ENCODE results near the gene C1orf216. TPM values are rescaled to one million over a fixed set of nuclear protein-coding genes. Genes with fewer than 3 reads are reported as not detected.

The C1orf216 gene
- total RNA-seq (2014; rRNA removed; shearing (Covaris generic); ENCODE audit: low replicate concordance), result 3.9 and 9.8 TPM in 2 replicates

- H3K9me2 ChIP-seq (replicated peaks; ENCODE audit: insufficient read depth, low read length), result no peaks in the 10 kb centered on the region
- DNase-seq, result peak; percentile 70
- no peaks in the 10 kb centered on the region for H3K27me3 ChIP-seq (ENCODE audit: low read length)
- H3K9me3 ChIP-seq (ENCODE audit: low read length), result no peaks in the 10 kb centered on the region
- H3K4me1 ChIP-seq (ENCODE audit: low read length), result peaks cover 27% of the 10 kb centered on the region
- peaks cover 8% of the 10 kb centered on the region; the same call in 1 of the 2 replicates for H3K36me3 ChIP-seq (ENCODE audit: insufficient read depth, low read length)
- peak within 1 kb of the TSS; percentile 95; the same call in 1 of the 2 replicates for H2AFZ ChIP-seq (ENCODE audit: low read length)
- peak within 1 kb of the TSS; percentile 77 for H3K4me2 ChIP-seq (ENCODE audit: low read depth, low read length, poor library complexity, severe bottlenecking)
- H4K20me1 ChIP-seq (ENCODE audit: insufficient read depth, low read depth, low read length), result no peaks in the 10 kb centered on the region
- H3K4me3 ChIP-seq (ENCODE audit: low read length), result peak within 1 kb of the TSS; percentile 75
- H3K27ac ChIP-seq (ENCODE audit: low read length), result peak within 1 kb of the TSS; percentile 21; the same call in 1 of the 2 replicates
- H3K9ac ChIP-seq (ENCODE audit: low read length), result peak within 1 kb of the TSS; percentile 77
- peaks cover 12% of the 10 kb centered on the region; the same call in 1 of the 2 replicates for H3K79me2 ChIP-seq (ENCODE audit: low read length)
Observed at GRCh38 chr1:35718492-35719336, at the start of gene C1orf216. Gene C1orf216 (minus strand): TSS chr1:35718884. CDS start chr1:35716321, 2,563 bp downstream.

DNA sequence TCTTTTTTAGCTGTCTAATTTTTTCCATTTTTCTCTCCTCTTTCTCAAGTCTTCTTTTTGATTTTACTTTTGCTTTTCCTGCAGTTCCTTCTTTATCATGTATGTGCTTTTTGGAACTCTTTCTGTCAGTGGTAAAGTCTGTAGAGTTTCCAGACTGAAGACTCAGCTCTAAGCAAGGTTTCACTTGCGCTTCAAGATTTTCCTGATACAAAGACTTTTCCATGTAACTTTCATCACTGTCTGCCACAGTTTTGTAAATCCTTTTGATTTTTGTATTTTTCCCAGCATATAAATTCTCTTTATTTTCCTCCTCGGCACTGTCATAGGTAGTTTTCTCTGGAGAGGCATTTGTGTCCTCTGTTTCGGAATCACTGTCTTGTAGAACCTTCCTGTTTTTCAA, 45.6 kb upstream of the C1orf216 start:
- Histone ChIP-seq H2AFZ (ENCODE audit: low read length) (no peak overlapping the region), H3K27ac (ENCODE audit: low read length) (no peak overlapping the region), H3K4me1 (ENCODE audit: low read length) (peaks cover 20% of the 10 kb centered on the region), H3K9ac (ENCODE audit: low read length) (no peak overlapping the region), H3K36me3 (ENCODE audit: insufficient read depth, low read length) (peaks cover 61% of the 10 kb centered on the region), H3K4me3 (ENCODE audit: low read length) (no peak overlapping the region), H3K4me2 (ENCODE audit: low read depth, low read length, poor library complexity, severe bottlenecking) (no peak overlapping the region), H3K27me3 (ENCODE audit: low read length) (no peaks in the 10 kb centered on the region), H3K79me2 (ENCODE audit: low read length) (peaks cover 76% of the 10 kb centered on the region), H3K9me2 (replicated peaks; ENCODE audit: insufficient read depth, low read length) (no peaks in the 10 kb centered on the region), H3K9me3 (ENCODE audit: low read length) (no peaks in the 10 kb centered on the region), H4K20me1 (ENCODE audit: insufficient read depth, low read depth, low read length) (no peaks in the 10 kb centered on the region)
- no peak for DNase-seq

DNA sequence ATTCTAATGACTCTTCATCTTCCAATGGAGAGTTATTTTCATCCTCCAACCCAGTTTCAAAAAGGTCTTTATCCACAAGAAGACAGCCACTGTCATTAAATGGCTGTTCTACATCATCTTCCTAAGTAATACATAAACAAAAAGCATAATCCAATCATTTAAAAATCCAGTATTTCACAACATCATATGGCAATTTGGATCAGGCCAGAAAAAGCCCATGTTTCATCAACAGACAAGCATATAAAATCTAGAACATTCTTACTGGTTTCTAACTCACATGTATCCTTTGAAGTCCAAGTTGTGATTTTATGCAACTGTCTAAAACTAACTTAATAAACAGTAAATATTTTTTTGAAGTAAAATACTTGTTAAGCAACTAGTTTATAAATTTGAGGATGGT, 44.5 kb upstream of the C1orf216 start:
- H2AFZ ChIP-seq (ENCODE audit: low read length), result no peak overlapping the region
- H3K36me3 ChIP-seq (ENCODE audit: insufficient read depth, low read length), result peaks cover 68% of the 10 kb centered on the region

GRCh38 chr1:35762141-35762540, 43.5 kb upstream of the C1orf216 start:
- no peak overlapping the region for H2AFZ ChIP-seq (ENCODE audit: low read length)
- no peak for DNase-seq
- H3K79me2 ChIP-seq (ENCODE audit: low read length), result peaks cover 68% of the 10 kb centered on the region
- no peaks in the 10 kb centered on the region for H3K9me3 ChIP-seq (ENCODE audit: low read length)
- H3K27me3 ChIP-seq (ENCODE audit: low read length), result no peaks in the 10 kb centered on the region
- no peaks in the 10 kb centered on the region for H3K9me2 ChIP-seq (replicated peaks; ENCODE audit: insufficient read depth, low read length)
- H3K9ac ChIP-seq (ENCODE audit: low read length), result no peak overlapping the region
- peaks cover 65% of the 10 kb centered on the region for H3K36me3 ChIP-seq (ENCODE audit: insufficient read depth, low read length)
- no peak overlapping the region for H3K4me3 ChIP-seq (ENCODE audit: low read length)
- no peak overlapping the region for H3K4me2 ChIP-seq (ENCODE audit: low read depth, low read length, poor library complexity, severe bottlenecking)
- H3K27ac ChIP-seq (ENCODE audit: low read length), result no peak overlapping the region
- H4K20me1 ChIP-seq (ENCODE audit: insufficient read depth, low read depth, low read length), result no peaks in the 10 kb centered on the region
- H3K4me1 ChIP-seq (ENCODE audit: low read length), result peaks cover 5% of the 10 kb centered on the region; the same call in 1 of the 2 replicates

More for the DNA sequence above, 44.5 kb upstream of the C1orf216 start:
- Histone ChIP-seq H3K9me3 (ENCODE audit: low read length) (no peaks in the 10 kb centered on the region), H3K9me2 (replicated peaks; ENCODE audit: insufficient read depth, low read length) (no peaks in the 10 kb centered on the region), H3K4me2 (ENCODE audit: low read depth, low read length, poor library complexity, severe bottlenecking) (no peak overlapping the region), H3K27ac (ENCODE audit: low read length) (no peak overlapping the region), H3K9ac (ENCODE audit: low read length) (no peak overlapping the region), H3K79me2 (ENCODE audit: low read length) (peaks cover 71% of the 10 kb centered on the region), H3K27me3 (ENCODE audit: low read length) (no peaks in the 10 kb centered on the region), H3K4me3 (ENCODE audit: low read length) (no peak overlapping the region), H4K20me1 (ENCODE audit: insufficient read depth, low read depth, low read length) (no peaks in the 10 kb centered on the region), H3K4me1 (ENCODE audit: low read length) (peaks cover 16% of the 10 kb centered on the region)
- no peak for DNase-seq

DNA sequence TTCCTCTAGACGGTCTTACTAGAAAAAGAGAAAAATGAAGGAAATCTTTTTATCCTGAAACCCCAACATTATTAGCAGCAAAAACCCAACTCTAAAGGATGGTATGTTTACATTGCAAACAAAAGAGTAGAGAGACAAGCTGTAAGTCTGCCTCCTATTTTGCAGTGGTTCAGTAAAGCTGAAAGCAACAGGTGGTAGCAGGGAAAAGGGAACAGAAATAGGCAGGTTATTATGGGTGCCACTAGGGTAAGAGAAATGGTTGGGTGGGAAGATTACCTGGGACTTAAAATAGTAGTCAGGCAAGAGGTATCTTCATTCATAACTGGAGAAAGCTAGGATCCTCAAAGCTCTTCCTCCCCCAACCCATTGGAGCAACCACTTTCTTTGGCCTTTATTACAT, 37.4 kb upstream of the C1orf216 start:
- Histone ChIP-seq H3K9ac (ENCODE audit: low read length) (no peak overlapping the region), H3K27me3 (ENCODE audit: low read length) (no peaks in the 10 kb centered on the region), H3K4me3 (ENCODE audit: low read length) (no peak overlapping the region), H3K4me2 (ENCODE audit: low read depth, low read length, poor library complexity, severe bottlenecking) (no peak overlapping the region), H3K36me3 (ENCODE audit: insufficient read depth, low read length) (peaks cover 52% of the 10 kb centered on the region; the same call in 1 of the 2 replicates), H3K27ac (ENCODE audit: low read length) (no peak overlapping the region), H3K4me1 (ENCODE audit: low read length) (no peaks in the 10 kb centered on the region), H3K9me2 (replicated peaks; ENCODE audit: insufficient read depth, low read length) (no peaks in the 10 kb centered on the region), H2AFZ (ENCODE audit: low read length) (no peak overlapping the region), H3K9me3 (ENCODE audit: low read length) (no peaks in the 10 kb centered on the region), H3K79me2 (ENCODE audit: low read length) (peaks cover 34% of the 10 kb centered on the region), H4K20me1 (ENCODE audit: insufficient read depth, low read depth, low read length) (no peaks in the 10 kb centered on the region)
- no peak for DNase-seq

GRCh38 chr1:35753626-35754260, 35.1 kb upstream of the C1orf216 start:
- DNase-seq, result no peak
- Histone ChIP-seq H3K27ac (ENCODE audit: low read length) (no peak overlapping the region), H3K36me3 (ENCODE audit: insufficient read depth, low read length) (peaks cover 43% of the 10 kb centered on the region; the same call in 1 of the 2 replicates), H2AFZ (ENCODE audit: low read length) (no peak overlapping the region), H3K9ac (ENCODE audit: low read length) (no peak overlapping the region), H4K20me1 (ENCODE audit: insufficient read depth, low read depth, low read length) (no peaks in the 10 kb centered on the region), H3K79me2 (ENCODE audit: low read length) (peaks cover 21% of the 10 kb centered on the region; the same call in 1 of the 2 replicates), H3K27me3 (ENCODE audit: low read length) (no peaks in the 10 kb centered on the region), H3K4me2 (ENCODE audit: low read depth, low read length, poor library complexity, severe bottlenecking) (no peak overlapping the region), H3K9me3 (ENCODE audit: low read length) (no peaks in the 10 kb centered on the region), H3K9me2 (replicated peaks; ENCODE audit: insufficient read depth, low read length) (no peaks in the 10 kb centered on the region), H3K4me3 (ENCODE audit: low read length) (no peak overlapping the region), H3K4me1 (ENCODE audit: low read length) (no peaks in the 10 kb centered on the region)

- H3K9ac ChIP-seq (ENCODE audit: low read length), result no peak overlapping the region
- no peaks in the 10 kb centered on the region for H3K9me3 ChIP-seq (ENCODE audit: low read length)
- peaks cover 61% of the 10 kb centered on the region; the same call in 1 of the 2 replicates for H3K36me3 ChIP-seq (ENCODE audit: insufficient read depth, low read length)
- H4K20me1 ChIP-seq (ENCODE audit: insufficient read depth, low read depth, low read length), result no peaks in the 10 kb centered on the region
- H3K79me2 ChIP-seq (ENCODE audit: low read length), result no peaks in the 10 kb centered on the region
- no peaks in the 10 kb centered on the region for H3K9me2 ChIP-seq (replicated peaks; ENCODE audit: insufficient read depth, low read length)
- no peak for DNase-seq
- no peak overlapping the region for H3K4me3 ChIP-seq (ENCODE audit: low read length)
- no peaks in the 10 kb centered on the region for H3K27me3 ChIP-seq (ENCODE audit: low read length)
- no peak overlapping the region for H3K27ac ChIP-seq (ENCODE audit: low read length)
- no peak overlapping the region for H3K4me2 ChIP-seq (ENCODE audit: low read depth, low read length, poor library complexity, severe bottlenecking)
- H2AFZ ChIP-seq (ENCODE audit: low read length), result no peak overlapping the region
- no peaks in the 10 kb centered on the region for H3K4me1 ChIP-seq (ENCODE audit: low read length)
Observed at GRCh38 chr1:35748326-35748725, 29.6 kb upstream of the C1orf216 start.

- no peak for DNase-seq
- H4K20me1 ChIP-seq (ENCODE audit: insufficient read depth, low read depth, low read length), result no peaks in the 10 kb centered on the region
- no peak overlapping the region for H3K9ac ChIP-seq (ENCODE audit: low read length)
- H3K36me3 ChIP-seq (ENCODE audit: insufficient read depth, low read length), result peaks cover 48% of the 10 kb centered on the region
- H3K79me2 ChIP-seq (ENCODE audit: low read length), result no peaks in the 10 kb centered on the region
- H2AFZ ChIP-seq (ENCODE audit: low read length), result no peak overlapping the region
- H3K27ac ChIP-seq (ENCODE audit: low read length), result no peak overlapping the region
- H3K9me2 ChIP-seq (replicated peaks; ENCODE audit: insufficient read depth, low read length), result no peaks in the 10 kb centered on the region
- no peaks in the 10 kb centered on the region for H3K4me1 ChIP-seq (ENCODE audit: low read length)
- no peaks in the 10 kb centered on the region for H3K27me3 ChIP-seq (ENCODE audit: low read length)
- H3K4me3 ChIP-seq (ENCODE audit: low read length), result no peak overlapping the region
- no peaks in the 10 kb centered on the region for H3K9me3 ChIP-seq (ENCODE audit: low read length)
- no peak overlapping the region for H3K4me2 ChIP-seq (ENCODE audit: low read depth, low read length, poor library complexity, severe bottlenecking)
Observed at GRCh38 chr1:35745124-35745730, 26.5 kb upstream of the C1orf216 start.
